CD4-positive, alpha-beta T cell (primary cell): ENCODE data around the gene ZNF91. TPM values are rescaled to one million over a fixed set of nuclear protein-coding genes. Genes with fewer than 3 reads are reported as not detected.

Source experiments
- ATAC-seq: fragments of 200-7000 bp; cut with Tn5 transposase; one replicate; pipeline ENCODE4 v1.10.0; 2022; ENCODE audit warnings: mild to moderate bottlenecking; ENCODE audit not compliant: poor library complexity
- CTCF ChIA-PET: fragments of 350-600 bp; sonication (Branson Sonifier 250); formaldehyde crosslinking; loops from one replicate; lab custom pipeline; 2021; ENCODE audit warnings: antibody characterized with exemption, inconsistent platforms; lab: Charles Lee
- POLR2A ChIA-PET: fragments of 350-600 bp; sonication (Branson Sonifier 250); formaldehyde crosslinking; loops from one replicate; lab custom pipeline; 2021; ENCODE audit warnings: antibody characterized with exemption, inconsistent platforms; lab: Charles Lee
- DNase-seq, 14 experiments: peaks; one replicate each; pipeline ENCODE4 v3.0.0-alpha.2; 2013 to 2020; ENCODE audit warnings: mixed read lengths in 2 of 14
- H3K27ac ChIP-seq, 2 donors: one replicate each; pipeline versions ENCODE4 v1.5.1 to v1.7.0; 2013; ENCODE audit warnings: low read length in 2 of 2, low read depth in 1 of 2, mild to moderate bottlenecking in 1 of 2
- H3K27me3 ChIP-seq, 2 experiments: 1 replicate in 1 of 2; 2 replicates in 1 of 2; pipeline versions ENCODE4 v1.6.1 to v1.7.0; 2013; ENCODE audit warnings: low read length in 2 of 2, control low read depth in 1 of 2, mild to moderate bottlenecking in 1 of 2, moderate library complexity in 1 of 2; ENCODE audit not compliant: insufficient read depth in 2 of 2, control insufficient read depth in 1 of 2
- H3K36me3 ChIP-seq: one replicate; pipeline ENCODE4 v1.6.1; 2013; ENCODE audit warnings: low read length, control low read depth; ENCODE audit not compliant: insufficient read depth
- H3K4me1 ChIP-seq: one replicate; pipeline ENCODE4 v1.6.1; 2013; ENCODE audit warnings: low read length, control low read depth; ENCODE audit not compliant: insufficient read depth
- H3K4me3 ChIP-seq: one replicate; pipeline ENCODE4 v1.5.1; 2013; ENCODE audit warnings: mild to moderate bottlenecking, low read length, moderate library complexity
- H3K9me3 ChIP-seq, 2 experiments: 1 replicate in 1 of 2; 2 replicates in 1 of 2; pipeline versions ENCODE4 v1.6.1 to v1.7.0; 2013; ENCODE audit warnings: low read length in 2 of 2, mild to moderate bottlenecking in 2 of 2, control low read depth in 1 of 2, moderate library complexity in 1 of 2; ENCODE audit not compliant: control insufficient read depth in 1 of 2, insufficient read depth in 1 of 2
- H3K27ac Mint-ChIP-seq: one replicate; pipeline ENCODE4 v1.8.0; 2020; ENCODE audit warnings: mixed read lengths
- H3K27me3 Mint-ChIP-seq: one replicate; pipeline ENCODE4 v1.8.0; 2021; ENCODE audit warnings: mixed read lengths
- H3K36me3 Mint-ChIP-seq: one replicate; pipeline ENCODE4 v1.8.0; 2021; ENCODE audit warnings: low read depth, mixed read lengths
- H3K4me1 Mint-ChIP-seq: one replicate; pipeline ENCODE4 v1.8.0; 2021; ENCODE audit warnings: low read depth, mixed read lengths
- H3K4me3 Mint-ChIP-seq: one replicate; pipeline ENCODE4 v1.8.0; 2020; ENCODE audit warnings: mild to moderate bottlenecking, mixed read lengths
- H3K9me3 Mint-ChIP-seq: one replicate; pipeline ENCODE4 v1.8.0; 2020; ENCODE audit warnings: mixed read lengths
- CTCF ChIP-seq: fragments of 200-600 bp; IDR thresholded peaks from one replicate; pipeline ENCODE4 v1.8.0; 2022; ENCODE audit warnings: antibody characterized with exemption, mild to moderate bottlenecking
- intact Hi-C, 2 experiments: fragments of 100-400 bp; cut with DNase I in 1 of 2; cut with micrococcal nuclease in 1 of 2; formaldehyde crosslinking; loops; one replicate each; pipeline versions ENCODE4 v1.15.1 to v1.9.0; 2023 to 2025; cut with DNase I, micrococcal nuclease
- total RNA-seq, 174 experiments: library from RNA in 2 of 174; stranded (reverse) in 2 of 174; gene quantifications; one replicate each; pipeline ENCODE4 v1.2.3 and lab custom pipeline; 2021 to 2026

ZNF91 gene
- total RNA-seq, 2 experiments from 2014 or later, result 95.5 to 99.3 TPM

- H3K4me1 Mint-ChIP-seq, result no peaks in the 10 kb centered on the region
- no peak for ATAC-seq
- Histone ChIP-seq H3K9me3 (peaks cover 0 to 5% of the 10 kb centered on the region in 2 experiments), H3K4me1 (no peaks in the 10 kb centered on the region), H3K27me3 (peaks cover 0 to 4% of the 10 kb centered on the region in 2 experiments), H3K4me3 (no peak overlapping the region), H3K27ac (no peak overlapping the region), H3K36me3 (no peaks in the 10 kb centered on the region)
- H3K9me3 Mint-ChIP-seq, result peaks cover 2% of the 10 kb centered on the region
- peaks cover 7% of the 10 kb centered on the region for H3K27me3 Mint-ChIP-seq
- intact Hi-C loops, result loop anchor here in 1 of 2 experiments (5.0 kb wide), 1 partner anchor 403 kb away; no protein-coding TSS in a partner anchor
- no peak overlapping the region for H3K4me3 Mint-ChIP-seq
- CTCF ChIA-PET, result no interaction called here
- POLR2A ChIA-PET, result interaction anchor here (0.7 kb wide), 1 partner anchor 13 kb away, joined by 3 read pairs; no protein-coding TSS in a partner anchor
- H3K36me3 Mint-ChIP-seq, result no peaks in the 10 kb centered on the region
- no peak for DNase-seq
- no peak for TF ChIP-seq CTCF
- no peak overlapping the region for H3K27ac Mint-ChIP-seq
Observed at GRCh38 chr19:23409392-23410048, 14.2 kb upstream of the ZNF91 start.

GRCh38 chr19:23407616-23408133 lies 12.4 kb upstream of the ZNF91 start:
- intact Hi-C loops, result loop anchor here in 1 of 2 experiments (5.0 kb wide), 1 partner anchor 405 kb away; no protein-coding TSS in a partner anchor
- Histone ChIP-seq H3K27me3 (peaks cover 0 to 2% of the 10 kb centered on the region in 2 experiments), H3K4me3 (no peak overlapping the region), H3K4me1 (no peaks in the 10 kb centered on the region), H3K27ac (no peak overlapping the region), H3K9me3 (peaks cover 0 to 5% of the 10 kb centered on the region in 2 experiments), H3K36me3 (no peaks in the 10 kb centered on the region)
- H3K27me3 Mint-ChIP-seq, result no peaks in the 10 kb centered on the region
- no peak for TF ChIP-seq CTCF
- ChIA-PET POLR2A (no interaction called here), CTCF (interaction anchor here (0.7 kb wide), 1 partner anchor 47 kb away, joined by 4 read pairs; no protein-coding TSS in a partner anchor)
- no peak overlapping the region for H3K27ac Mint-ChIP-seq
- no peak for ATAC-seq
- no peaks in the 10 kb centered on the region for H3K36me3 Mint-ChIP-seq
- DNase-seq, result no peak
- peaks cover 2% of the 10 kb centered on the region for H3K9me3 Mint-ChIP-seq
- H3K4me3 Mint-ChIP-seq, result no peak overlapping the region
- no peaks in the 10 kb centered on the region for H3K4me1 Mint-ChIP-seq

- Histone ChIP-seq H3K36me3 (no peaks in the 10 kb centered on the region), H3K27ac (no peak overlapping the region), H3K9me3 (peaks cover 0 to 5% of the 10 kb centered on the region in 2 experiments), H3K4me1 (no peaks in the 10 kb centered on the region), H3K4me3 (no peak overlapping the region), H3K27me3 (peaks cover 0 to 2% of the 10 kb centered on the region in 2 experiments)
- intact Hi-C loops, result loop anchor here in 1 of 2 experiments (5.0 kb wide), 1 partner anchor 406 kb away; no protein-coding TSS in a partner anchor
- no peak for DNase-seq
- no peaks in the 10 kb centered on the region for H3K27me3 Mint-ChIP-seq
- no peaks in the 10 kb centered on the region for H3K4me1 Mint-ChIP-seq
- H3K9me3 Mint-ChIP-seq, result peaks cover 2% of the 10 kb centered on the region
- ATAC-seq, result no peak
- no peak overlapping the region for H3K4me3 Mint-ChIP-seq
- ChIA-PET CTCF (no interaction called here), POLR2A (no interaction called here)
- TF ChIP-seq CTCF, result no peak
- H3K27ac Mint-ChIP-seq, result no peak overlapping the region
- H3K36me3 Mint-ChIP-seq, result no peaks in the 10 kb centered on the region
Observed at GRCh38 chr19:23406721-23407120, 11.4 kb upstream of the ZNF91 start.
